Loucy (cell line): ENCODE results near the gene GRID2.

Experiments used
- H2AFZ ChIP-seq: fragments of 200-600 bp; sonication (generic); 2 replicates; pipeline ENCODE4 v1.6.0; 2016; ENCODE audit warnings: antibody characterized with exemption, mild to moderate bottlenecking, low read length, moderate library complexity
- H3F3A ChIP-seq: fragments of 200-600 bp; 2 replicates; pipeline ENCODE4 v1.6.0; 2016; ENCODE audit warnings: antibody characterized with exemption, low read depth, mild to moderate bottlenecking
- H3K27me3 ChIP-seq: fragments of 200-600 bp; sonication (generic); 2 replicates; pipeline ENCODE4 v1.6.1; 2014; ENCODE audit warnings: low read length, mild to moderate bottlenecking; ENCODE audit not compliant: insufficient read depth, poor library complexity, severe bottlenecking
- H3K36me3 ChIP-seq: fragments of 200-600 bp; sonication (generic); 2 replicates; pipeline ENCODE4 v1.6.1; 2016; ENCODE audit warnings: low read length; ENCODE audit not compliant: insufficient read depth
- H3K4me1 ChIP-seq: fragments of 200-600 bp; sonication (generic); 2 replicates; pipeline ENCODE4 v1.5.1; 2014; ENCODE audit warnings: low read length, mild to moderate bottlenecking; ENCODE audit not compliant: insufficient read depth, poor library complexity, severe bottlenecking
- H3K4me2 ChIP-seq: fragments of 200-600 bp; sonication (generic); 2 replicates; pipeline ENCODE4 v1.6.0; 2014; ENCODE audit warnings: antibody characterized with exemption, low read length, low read depth, mild to moderate bottlenecking; ENCODE audit not compliant: poor library complexity, severe bottlenecking
- H3K4me3 ChIP-seq: fragments of 200-600 bp; sonication (generic); 2 replicates; pipeline ENCODE4 v1.5.1; 2014; ENCODE audit warnings: low read length, mild to moderate bottlenecking, mixed read lengths; ENCODE audit not compliant: poor library complexity, severe bottlenecking
- H3K79me2 ChIP-seq: fragments of 200-600 bp; sonication (generic); 2 replicates; pipeline ENCODE4 v1.6.1; 2014; ENCODE audit warnings: low read length; ENCODE audit not compliant: insufficient read depth
- H3K9ac ChIP-seq: fragments of 200-600 bp; sonication (generic); 2 replicates; pipeline ENCODE4 v1.6.0; 2014; ENCODE audit warnings: mild to moderate bottlenecking, low read depth, low read length, moderate library complexity; ENCODE audit not compliant: poor library complexity, severe bottlenecking
- H3K9me2 ChIP-seq: fragments of 200-600 bp; sonication (generic); replicated peaks from 2 replicates; pipeline ENCODE4 v1.6.1; 2016; ENCODE audit warnings: low read depth, low read length, mixed read lengths
- H3K9me3 ChIP-seq: fragments of 200-600 bp; sonication (generic); 2 replicates; pipeline ENCODE4 v1.6.1; 2014; ENCODE audit warnings: mild to moderate bottlenecking, antibody characterized with exemption, low read length, low read depth; ENCODE audit not compliant: insufficient read depth
- H4K20me1 ChIP-seq: fragments of 200-600 bp; sonication (generic); 2 replicates; pipeline ENCODE4 v1.6.0; 2014; ENCODE audit warnings: antibody characterized with exemption, low read length, mild to moderate bottlenecking; ENCODE audit not compliant: insufficient read depth, poor library complexity, severe bottlenecking
- CTCF ChIP-seq: fragments of 200-600 bp; sonication (generic); conservative IDR thresholded peaks from 2 replicates; pipeline ENCODE4 v1.5.1; 2014; ENCODE audit warnings: mild to moderate bottlenecking, antibody characterized with exemption, low read length
- EZH2phosphoT487 ChIP-seq: fragments of 200-600 bp; IDR thresholded peaks from 2 replicates; pipeline ENCODE4 v1.6.1; 2018; ENCODE audit warnings: antibody characterized with exemption, mild to moderate bottlenecking, moderate library complexity, borderline replicate concordance

The GRID2 gene

GRCh38 chr4:92641409-92641808, 337.6 kb downstream of the GRID2 start:
- Histone ChIP-seq H3K79me2 (no peaks in the 10 kb centered on the region), H3K27me3 (no peaks in the 10 kb centered on the region), H3K9ac (no peak overlapping the region), H3K4me2 (no peak overlapping the region), H3K4me1 (no peaks in the 10 kb centered on the region), H2AFZ (no peak overlapping the region), H3F3A (no peaks in the 10 kb centered on the region), H3K9me3 (no peaks in the 10 kb centered on the region), H3K9me2 (no peaks in the 10 kb centered on the region), H3K36me3 (no peaks in the 10 kb centered on the region), H3K4me3 (no peak overlapping the region), H4K20me1 (no peaks in the 10 kb centered on the region)
- TF ChIP-seq CTCF: no peak
- no peak for TF ChIP-seq EZH2phosphoT487

DNA sequence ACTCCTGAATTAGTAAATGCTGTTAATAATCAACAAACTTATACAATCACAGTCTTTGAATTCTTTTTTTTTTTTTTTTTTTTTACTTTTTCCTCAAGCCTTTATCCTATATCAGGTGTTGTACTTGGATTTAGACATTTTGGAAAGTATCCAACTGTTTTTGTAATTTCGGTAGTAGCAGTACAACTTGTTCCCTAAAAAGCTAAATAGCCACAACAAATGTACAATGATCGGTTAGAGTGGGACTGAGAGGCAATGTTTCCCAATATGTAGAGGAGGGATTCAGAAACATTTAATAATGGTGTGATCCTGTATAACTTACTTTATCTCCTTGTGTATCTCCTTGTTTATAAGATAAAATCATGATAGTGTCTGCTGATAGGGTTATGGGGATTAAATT, 343.1 kb downstream of the GRID2 start:
- no peak for TF ChIP-seq EZH2phosphoT487
- TF ChIP-seq CTCF: no peak
- no peaks in the 10 kb centered on the region for H3K27me3 ChIP-seq
- H4K20me1 ChIP-seq: no peaks in the 10 kb centered on the region
- no peaks in the 10 kb centered on the region for H3K9me3 ChIP-seq
- H3F3A ChIP-seq: no peaks in the 10 kb centered on the region
- no peak overlapping the region for H3K9ac ChIP-seq
- H3K4me3 ChIP-seq: no peak overlapping the region
- no peak overlapping the region for H2AFZ ChIP-seq
- H3K4me2 ChIP-seq: no peak overlapping the region
- no peaks in the 10 kb centered on the region for H3K4me1 ChIP-seq
- H3K36me3 ChIP-seq: no peaks in the 10 kb centered on the region
- H3K79me2 ChIP-seq: no peaks in the 10 kb centered on the region
- H3K9me2 ChIP-seq: no peaks in the 10 kb centered on the region

DNA sequence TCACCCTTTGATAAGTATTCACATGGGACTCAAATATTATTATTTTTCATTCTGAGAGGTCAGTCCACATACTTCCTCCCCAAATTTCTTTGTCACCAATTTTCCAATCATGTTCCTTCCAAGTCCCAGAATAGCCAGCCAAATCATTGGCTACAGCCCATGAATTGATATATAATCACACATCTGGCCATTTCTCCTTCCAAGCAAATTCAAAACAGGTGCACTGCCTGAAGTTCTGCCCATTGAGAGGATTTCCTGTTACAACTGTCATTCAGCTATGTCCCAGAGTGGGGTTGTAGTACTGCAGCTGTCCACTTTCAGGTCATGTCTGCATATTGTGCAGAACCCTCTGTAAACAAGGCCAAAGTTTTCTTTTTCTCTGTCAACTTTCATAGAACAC, 347.8 kb downstream of the GRID2 start:
- TF ChIP-seq CTCF: no peak
- no peak for TF ChIP-seq EZH2phosphoT487
- Histone ChIP-seq H4K20me1 (no peaks in the 10 kb centered on the region), H2AFZ (no peak overlapping the region), H3F3A (no peaks in the 10 kb centered on the region), H3K9me2 (no peaks in the 10 kb centered on the region), H3K9ac (no peak overlapping the region), H3K4me1 (no peaks in the 10 kb centered on the region), H3K9me3 (no peaks in the 10 kb centered on the region), H3K79me2 (no peaks in the 10 kb centered on the region), H3K4me2 (no peak overlapping the region), H3K27me3 (no peaks in the 10 kb centered on the region), H3K4me3 (no peak overlapping the region), H3K36me3 (no peaks in the 10 kb centered on the region)
